ENCODE data around the gene AASDH.

DNA sequence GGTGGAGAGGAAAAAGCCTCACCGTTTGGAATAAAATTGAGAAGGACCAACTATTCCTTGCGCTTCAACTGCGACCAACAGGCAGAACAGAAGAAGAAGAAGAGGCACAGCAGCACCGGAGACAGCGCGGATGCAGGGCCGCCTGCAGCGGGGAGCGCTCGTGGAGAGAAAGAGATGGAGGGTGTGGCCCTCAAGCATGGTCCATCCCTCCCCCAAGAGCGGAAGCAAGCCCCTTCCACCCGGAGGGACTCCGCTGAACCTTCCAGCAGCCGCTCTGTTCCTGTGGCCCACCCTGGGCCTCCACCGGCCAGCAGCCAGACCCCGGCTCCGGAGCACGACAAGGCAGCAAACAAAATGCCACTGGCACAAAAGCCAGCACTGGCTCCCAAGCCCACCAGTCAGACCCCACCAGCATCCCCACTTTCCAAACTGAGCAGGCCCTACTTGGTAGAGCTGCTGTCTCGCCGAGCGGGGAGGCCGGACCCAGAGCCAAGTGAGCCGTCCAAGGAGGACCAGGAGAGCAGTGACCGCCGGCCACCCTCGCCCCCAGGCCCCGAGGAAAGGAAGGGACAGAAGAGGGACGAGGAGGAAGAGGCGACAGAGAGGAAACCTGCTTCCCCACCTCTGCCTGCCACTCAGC lies 71.2 kb downstream of the AASDH start:
- no peak for TF ChIP-seq POLR2A (IDR thresholded peaks at IDR 0.05)
- no peak for TF ChIP-seq EP300 (IDR thresholded peaks at IDR 0.05)
- TF ChIP-seq, protein P1, sequence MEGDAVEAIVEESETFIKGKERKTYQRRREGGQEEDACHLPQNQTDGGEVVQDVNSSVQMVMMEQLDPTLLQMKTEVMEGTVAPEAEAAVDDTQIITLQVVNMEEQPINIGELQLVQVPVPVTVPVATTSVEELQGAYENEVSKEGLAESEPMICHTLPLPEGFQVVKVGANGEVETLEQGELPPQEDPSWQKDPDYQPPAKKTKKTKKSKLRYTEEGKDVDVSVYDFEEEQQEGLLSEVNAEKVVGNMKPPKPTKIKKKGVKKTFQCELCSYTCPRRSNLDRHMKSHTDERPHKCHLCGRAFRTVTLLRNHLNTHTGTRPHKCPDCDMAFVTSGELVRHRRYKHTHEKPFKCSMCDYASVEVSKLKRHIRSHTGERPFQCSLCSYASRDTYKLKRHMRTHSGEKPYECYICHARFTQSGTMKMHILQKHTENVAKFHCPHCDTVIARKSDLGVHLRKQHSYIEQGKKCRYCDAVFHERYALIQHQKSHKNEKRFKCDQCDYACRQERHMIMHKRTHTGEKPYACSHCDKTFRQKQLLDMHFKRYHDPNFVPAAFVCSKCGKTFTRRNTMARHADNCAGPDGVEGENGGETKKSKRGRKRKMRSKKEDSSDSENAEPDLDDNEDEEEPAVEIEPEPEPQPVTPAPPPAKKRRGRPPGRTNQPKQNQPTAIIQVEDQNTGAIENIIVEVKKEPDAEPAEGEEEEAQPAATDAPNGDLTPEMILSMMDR (IDR thresholded peaks at IDR 0.05), result no peak
